Measurements from ENCODE around the gene DCDC2.
"Not testable (repeated sequence)": the region's sequence is repeated elsewhere in the genome, so short reads cannot be mapped to it uniquely, and the experiment has no call there.

Gene DCDC2

DNA sequence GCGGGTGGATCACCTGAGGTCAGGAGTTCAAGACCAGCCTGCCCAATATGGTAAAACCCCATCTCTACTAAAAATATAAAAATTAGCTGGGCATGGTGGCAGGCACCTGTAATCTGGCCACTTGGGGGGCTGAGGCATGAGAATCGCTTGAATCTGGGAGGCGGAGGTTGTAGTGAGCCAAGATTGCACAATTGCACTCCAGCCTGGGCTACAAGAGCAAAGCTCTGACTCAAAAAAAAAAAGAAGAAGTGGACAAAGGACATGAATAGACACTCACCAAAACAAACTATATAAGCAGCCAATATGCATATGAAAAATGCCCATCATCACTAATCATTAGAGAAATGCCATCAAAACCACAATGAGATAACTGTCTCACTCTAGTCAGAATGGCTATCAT, 121.1 kb downstream of the DCDC2 start:
- H4K12ac ChIP-seq (ENCODE audit: low read depth, low read length); H3K9me3 ChIP-seq (ENCODE audit: insufficient read depth, low read depth, low read length); H3K79me1 ChIP-seq (ENCODE audit: low read length); H3K36me3 ChIP-seq (ENCODE audit: control insufficient read depth in 1 of 2, insufficient read depth in 2 of 2, low read length in 2 of 2); H2BK12ac ChIP-seq (ENCODE audit: low read length); H3K4me3 ChIP-seq (ENCODE audit: low read depth, low read length); H2BK5ac ChIP-seq (ENCODE audit: low read depth, low read length, poor library complexity); H3K9ac ChIP-seq (ENCODE audit: low read length); DNase-seq; H2AFZ ChIP-seq (ENCODE audit: insufficient read depth, low read length, poor library complexity); H4K91ac ChIP-seq (ENCODE audit: low read depth, low read length); H3K14ac ChIP-seq (ENCODE audit: low read length); H2AK5ac ChIP-seq (ENCODE audit: low read length); H4K8ac ChIP-seq (ENCODE audit: low read depth, low read length); H3K27me3 ChIP-seq (ENCODE audit: insufficient read depth, low read length); H3K4ac ChIP-seq (ENCODE audit: low read depth, low read length); H3K18ac ChIP-seq (ENCODE audit: low read length); H3K27ac ChIP-seq (ENCODE audit: low read depth, low read length); H3K79me2 ChIP-seq (ENCODE audit: control insufficient read depth, insufficient read depth, low read length, poor library complexity); H3K23ac ChIP-seq (ENCODE audit: low read length); H3K4me1 ChIP-seq (ENCODE audit: control insufficient read depth in 1 of 2, insufficient read depth in 2 of 2, low read length in 2 of 2); H3K4me2 ChIP-seq (ENCODE audit: low read length); H2BK120ac ChIP-seq (ENCODE audit: insufficient read depth, low read length, poor library complexity): not testable (repeated sequence)
- WGBS (ENCODE audit: extremely low coverage, insufficient coverage, insufficient read length) = no CpG with 5 or more reads among the region's 3 CpGs

DNA sequence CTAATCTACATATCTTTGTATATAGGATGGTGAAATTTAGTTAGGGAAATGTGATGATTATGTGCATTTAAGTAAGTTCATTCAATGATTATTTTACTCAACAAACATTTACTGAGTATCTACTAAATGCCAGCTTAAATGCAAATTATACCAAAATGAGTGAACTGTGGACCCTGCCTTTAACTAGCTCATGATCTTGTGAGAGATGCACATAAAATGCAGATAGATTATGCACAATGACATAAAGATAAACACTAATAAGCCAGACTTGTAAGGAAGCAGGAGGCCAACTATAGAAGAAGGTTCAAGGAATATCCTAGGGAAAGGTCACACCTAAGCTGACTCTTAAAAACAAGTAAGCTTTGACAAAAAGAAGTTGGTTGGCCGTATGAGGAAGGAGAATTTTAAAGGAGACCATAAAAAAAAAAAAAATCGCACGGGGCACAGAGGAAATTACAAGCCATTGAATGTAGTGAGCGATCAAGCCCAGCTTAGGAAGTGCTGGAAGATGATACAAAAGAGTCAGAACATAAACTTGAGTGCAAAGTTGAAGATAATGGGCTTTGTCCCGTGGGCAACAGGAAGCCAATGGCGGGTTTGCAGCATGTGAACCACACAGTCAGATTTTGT, 123.9 kb downstream of the DCDC2 start:
- H2AFZ ChIP-seq (ENCODE audit: insufficient read depth, low read length, poor library complexity) = no peak overlapping the region
- no peaks in the 10 kb centered on the region for H3K9me3 ChIP-seq (ENCODE audit: insufficient read depth, low read depth, low read length)
- WGBS (ENCODE audit: extremely low coverage, insufficient coverage, insufficient read length) = no CpG with 5 or more reads among the region's 6 CpGs
- H2BK120ac ChIP-seq (ENCODE audit: insufficient read depth, low read length, poor library complexity) = no peak overlapping the region
- no peak overlapping the region for H2BK5ac ChIP-seq (ENCODE audit: low read depth, low read length, poor library complexity)
- no peak overlapping the region for H4K8ac ChIP-seq (ENCODE audit: low read depth, low read length)
- H3K79me2 ChIP-seq (ENCODE audit: control insufficient read depth, insufficient read depth, low read length, poor library complexity) = no peaks in the 10 kb centered on the region
- peaks cover 0 to 2% of the 10 kb centered on the region in 2 experiments for H3K4me1 ChIP-seq (ENCODE audit: control insufficient read depth in 1 of 2, insufficient read depth in 2 of 2, low read length in 2 of 2)
- no peak overlapping the region for H3K9ac ChIP-seq (ENCODE audit: low read length)
- H3K36me3 ChIP-seq (ENCODE audit: control insufficient read depth in 1 of 2, insufficient read depth in 2 of 2, low read length in 2 of 2) = no peaks in the 10 kb centered on the region
- no peak overlapping the region for H3K18ac ChIP-seq (ENCODE audit: low read length)
- H4K12ac ChIP-seq (ENCODE audit: low read depth, low read length) = no peak overlapping the region
- DNase-seq = no peak
- H3K27ac ChIP-seq (ENCODE audit: low read depth, low read length) = no peak overlapping the region
- no peaks in the 10 kb centered on the region for H3K27me3 ChIP-seq (ENCODE audit: insufficient read depth, low read length)
- H3K14ac ChIP-seq (ENCODE audit: low read length) = no peak overlapping the region
- H3K23ac ChIP-seq (ENCODE audit: low read length) = peak overlapping the region; percentile 78
- H4K91ac ChIP-seq (ENCODE audit: low read depth, low read length) = no peak overlapping the region
- H3K4me2 ChIP-seq (ENCODE audit: low read length) = no peak overlapping the region
- no peak overlapping the region for H3K4me3 ChIP-seq (ENCODE audit: low read depth, low read length)
- no peaks in the 10 kb centered on the region for H3K79me1 ChIP-seq (ENCODE audit: low read length)
- no peak overlapping the region for H2BK12ac ChIP-seq (ENCODE audit: low read length)
- no peak overlapping the region for H2AK5ac ChIP-seq (ENCODE audit: low read length)
- no peak overlapping the region for H3K4ac ChIP-seq (ENCODE audit: low read depth, low read length)

DNA sequence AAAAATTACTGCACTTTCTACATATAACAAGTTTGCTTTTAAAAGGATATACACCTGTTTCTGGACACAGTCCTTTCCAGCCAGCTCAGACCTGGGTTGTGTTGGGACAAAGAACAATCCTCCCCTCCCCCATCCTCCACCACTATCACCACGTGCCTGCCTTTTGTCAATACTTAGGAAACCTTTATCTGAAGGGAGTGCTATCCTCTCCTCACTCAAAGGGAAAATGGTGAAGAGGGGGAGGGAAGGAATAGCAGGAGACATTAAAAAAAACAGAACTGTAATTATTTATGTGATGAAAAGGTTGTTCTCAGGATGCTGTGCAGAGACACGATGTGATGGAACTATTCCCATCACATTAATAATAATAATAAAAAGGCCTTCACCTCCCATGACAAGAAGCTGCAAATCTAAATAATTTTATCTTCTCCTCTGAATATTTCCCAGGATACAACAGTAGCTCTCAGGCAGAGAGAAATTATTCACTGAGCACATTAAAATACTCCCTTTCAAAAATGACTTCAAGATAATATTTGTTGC, 126.4 kb downstream of the DCDC2 start:
- no peak for DNase-seq
- Histone ChIP-seq H4K12ac (ENCODE audit: low read depth, low read length) (no peak overlapping the region), H3K4me3 (ENCODE audit: low read depth, low read length) (no peak overlapping the region), H4K91ac (ENCODE audit: low read depth, low read length) (no peak overlapping the region), H2BK120ac (ENCODE audit: insufficient read depth, low read length, poor library complexity) (no peak overlapping the region), H3K18ac (ENCODE audit: low read length) (no peak overlapping the region), H3K14ac (ENCODE audit: low read length) (no peak overlapping the region), H3K9ac (ENCODE audit: low read length) (no peak overlapping the region), H3K36me3 (ENCODE audit: control insufficient read depth in 1 of 2, insufficient read depth in 2 of 2, low read length in 2 of 2) (no peaks in the 10 kb centered on the region), H2BK5ac (ENCODE audit: low read depth, low read length, poor library complexity) (no peak overlapping the region), H2AFZ (ENCODE audit: insufficient read depth, low read length, poor library complexity) (no peak overlapping the region), H3K27ac (ENCODE audit: low read depth, low read length) (no peak overlapping the region), H3K9me3 (ENCODE audit: insufficient read depth, low read depth, low read length) (no peaks in the 10 kb centered on the region), H3K4me2 (ENCODE audit: low read length) (no peak overlapping the region), H3K23ac (ENCODE audit: low read length) (no peak overlapping the region), H3K79me2 (ENCODE audit: control insufficient read depth, insufficient read depth, low read length, poor library complexity) (no peaks in the 10 kb centered on the region), H3K27me3 (ENCODE audit: insufficient read depth, low read length) (no peaks in the 10 kb centered on the region), H4K8ac (ENCODE audit: low read depth, low read length) (no peak overlapping the region), H3K79me1 (ENCODE audit: low read length) (no peaks in the 10 kb centered on the region), H3K4ac (ENCODE audit: low read depth, low read length) (no peak overlapping the region), H2BK12ac (ENCODE audit: low read length) (no peak overlapping the region), H3K4me1 (ENCODE audit: control insufficient read depth in 1 of 2, insufficient read depth in 2 of 2, low read length in 2 of 2) (peaks cover 0 to 5% of the 10 kb centered on the region in 2 experiments), H2AK5ac (ENCODE audit: low read length) (no peak overlapping the region)
- no CpG with 5 or more reads among the region's 2 CpGs for WGBS (ENCODE audit: extremely low coverage, insufficient coverage, insufficient read length)

DNA sequence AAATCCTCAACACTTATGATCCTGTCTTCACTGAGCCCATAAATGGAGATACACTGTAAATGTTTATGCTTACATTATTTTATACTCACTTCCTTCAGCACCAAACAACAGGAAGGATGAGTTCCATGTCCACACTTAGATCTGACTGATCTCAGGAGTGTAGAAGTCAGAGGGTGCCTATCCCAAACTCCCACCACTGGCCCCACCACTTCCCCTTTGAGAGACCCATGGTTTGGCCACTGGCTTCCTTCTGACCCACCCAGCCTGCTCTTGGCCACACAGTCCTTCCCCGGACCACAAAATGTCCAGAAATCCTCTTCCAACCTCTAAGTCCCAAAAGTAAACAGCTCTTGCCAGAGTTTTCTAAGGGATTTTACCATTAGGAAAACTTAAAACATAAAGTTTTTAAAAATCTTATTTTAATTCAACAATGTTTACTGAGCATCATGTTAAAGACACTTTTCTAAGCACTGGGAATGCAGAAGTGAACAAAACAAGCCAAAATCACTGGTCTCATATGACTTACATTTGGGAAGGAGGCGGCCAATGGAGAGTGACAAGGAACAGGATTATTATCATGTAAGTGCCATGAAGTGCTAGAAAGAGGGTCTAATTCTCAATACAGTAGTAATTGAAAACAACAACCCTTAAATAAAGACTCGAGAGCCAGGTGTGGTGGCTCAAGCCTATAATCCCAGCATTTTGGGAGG, 128.0 kb downstream of the DCDC2 start:
- no peak overlapping the region for H3K4me2 ChIP-seq (ENCODE audit: low read length)
- no peaks in the 10 kb centered on the region for H3K27me3 ChIP-seq (ENCODE audit: insufficient read depth, low read length)
- no peak overlapping the region for H4K12ac ChIP-seq (ENCODE audit: low read depth, low read length)
- H3K36me3 ChIP-seq (ENCODE audit: control insufficient read depth in 1 of 2, insufficient read depth in 2 of 2, low read length in 2 of 2) = no peaks in the 10 kb centered on the region
- no peaks in the 10 kb centered on the region for H3K79me1 ChIP-seq (ENCODE audit: low read length)
- H4K91ac ChIP-seq (ENCODE audit: low read depth, low read length) = peak overlapping the region; percentile 24
- no peak overlapping the region for H3K27ac ChIP-seq (ENCODE audit: low read depth, low read length)
- H3K4me3 ChIP-seq (ENCODE audit: low read depth, low read length) = no peak overlapping the region
- H4K8ac ChIP-seq (ENCODE audit: low read depth, low read length) = no peak overlapping the region
- H3K18ac ChIP-seq (ENCODE audit: low read length) = no peak overlapping the region
- no peak overlapping the region for H2BK5ac ChIP-seq (ENCODE audit: low read depth, low read length, poor library complexity)
- H3K79me2 ChIP-seq (ENCODE audit: control insufficient read depth, insufficient read depth, low read length, poor library complexity) = no peaks in the 10 kb centered on the region
- no peak overlapping the region for H2BK120ac ChIP-seq (ENCODE audit: insufficient read depth, low read length, poor library complexity)
- H3K9ac ChIP-seq (ENCODE audit: low read length) = no peak overlapping the region
- H3K9me3 ChIP-seq (ENCODE audit: insufficient read depth, low read depth, low read length) = no peaks in the 10 kb centered on the region
- H3K23ac ChIP-seq (ENCODE audit: low read length) = no peak overlapping the region
- no peak overlapping the region for H2BK12ac ChIP-seq (ENCODE audit: low read length)
- WGBS (ENCODE audit: extremely low coverage, insufficient coverage, insufficient read length) = no CpG with 5 or more reads among the region's 3 CpGs
- peak overlapping the region; percentile 62 for H2AK5ac ChIP-seq (ENCODE audit: low read length)
- H3K4me1 ChIP-seq (ENCODE audit: control insufficient read depth in 1 of 2, insufficient read depth in 2 of 2, low read length in 2 of 2) = peaks cover 0 to 5% of the 10 kb centered on the region in 2 experiments
- H3K14ac ChIP-seq (ENCODE audit: low read length) = no peak overlapping the region
- no peak overlapping the region for H3K4ac ChIP-seq (ENCODE audit: low read depth, low read length)
- no peak overlapping the region for H2AFZ ChIP-seq (ENCODE audit: insufficient read depth, low read length, poor library complexity)
- DNase-seq = no peak
